Posterior vena cava (tissue), 2 donors: Measurements from ENCODE around the gene ENOX1. TPM values are rescaled to one million over a fixed set of nuclear protein-coding genes. Genes with fewer than 3 reads are reported as not detected.

Source experiments
- DNase-seq: peaks from one replicate; pipeline ENCODE4 v3.0.0-alpha.2; 2020; ENCODE audit warnings: low spot score
- intact Hi-C, 2 donors: fragments of 100-400 bp; cut with DNase I; formaldehyde crosslinking; loops; one replicate each; pipeline versions ENCODE4 v1.14.1 to v1.14.2; 2022 to 2023
- total RNA-seq, 2 donors: library from RNA; stranded (reverse); fragmentation: NEBNext Ultra II Directional; extraction: Animal tissue kit (Norgen Biotek cat#: 25700); gene quantifications; one replicate each; pipeline ENCODE4 v1.2.1, GENCODE V29; 2021
- donor health status: DM: yes; HTN: yes; CAD: no.
- donor health status: DM: yes; HTN: yes; CAD: no.

Gene ENOX1
- total RNA-seq, 2 donors from 2014 or later = 2.7 to 5.3 TPM

- no peak for DNase-seq
- intact Hi-C loops = no loop called here
Measured at GRCh38 chr13:43758834-43759233, 27.9 kb downstream of the ENOX1 start.

DNA sequence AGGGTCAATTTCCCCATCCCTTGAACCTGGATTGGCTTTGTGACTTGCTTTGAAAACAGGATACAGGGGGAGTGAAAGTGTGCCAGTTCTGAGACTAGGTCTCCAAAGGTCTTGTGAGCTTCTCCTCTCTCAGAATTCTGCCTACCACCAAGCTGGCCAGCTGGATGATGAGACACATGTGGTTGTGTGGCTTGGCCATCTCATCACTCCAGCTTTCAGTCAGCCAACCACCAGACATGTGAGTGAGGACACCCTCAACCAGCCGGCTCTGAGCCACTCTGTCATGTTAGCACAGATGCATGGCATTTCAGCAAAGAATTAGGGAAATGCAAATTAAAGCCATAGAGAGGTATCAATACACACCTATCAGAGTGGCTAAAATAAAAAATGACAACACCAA lies 29.5 kb downstream of the ENOX1 start:
- intact Hi-C loops = no loop called here
- DNase-seq = no peak

GRCh38 chr13:43755844-43756243 lies 30.9 kb downstream of the ENOX1 start:
- intact Hi-C loops = no loop called here

GRCh38 chr13:43751624-43752023 lies 35.1 kb downstream of the ENOX1 start:
- no peak for DNase-seq
- intact Hi-C loops = no loop called here

More at GRCh38 chr13:43755844-43756243, 30.9 kb downstream of the ENOX1 start:
- DNase-seq = no peak

DNA sequence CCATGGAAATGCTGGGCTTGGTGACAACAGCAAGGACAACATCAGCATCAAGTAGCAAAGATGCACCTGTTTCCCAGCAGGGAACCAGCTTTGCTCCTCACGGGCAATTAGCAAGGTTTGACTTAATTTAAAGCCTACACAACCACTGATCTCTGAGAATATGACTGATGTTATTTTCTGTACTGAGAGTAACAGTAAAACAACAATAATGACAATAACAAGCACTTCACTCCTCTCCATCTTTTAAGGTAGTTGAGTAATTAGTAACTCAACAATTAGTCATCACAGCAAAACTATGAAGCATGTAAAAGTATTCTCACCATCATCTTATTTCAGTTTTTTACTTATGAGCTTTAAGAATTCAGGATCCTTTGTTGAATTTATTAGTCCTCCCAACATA lies 37.3 kb downstream of the ENOX1 start:
- DNase-seq = no peak
- intact Hi-C loops = no loop called here

DNA sequence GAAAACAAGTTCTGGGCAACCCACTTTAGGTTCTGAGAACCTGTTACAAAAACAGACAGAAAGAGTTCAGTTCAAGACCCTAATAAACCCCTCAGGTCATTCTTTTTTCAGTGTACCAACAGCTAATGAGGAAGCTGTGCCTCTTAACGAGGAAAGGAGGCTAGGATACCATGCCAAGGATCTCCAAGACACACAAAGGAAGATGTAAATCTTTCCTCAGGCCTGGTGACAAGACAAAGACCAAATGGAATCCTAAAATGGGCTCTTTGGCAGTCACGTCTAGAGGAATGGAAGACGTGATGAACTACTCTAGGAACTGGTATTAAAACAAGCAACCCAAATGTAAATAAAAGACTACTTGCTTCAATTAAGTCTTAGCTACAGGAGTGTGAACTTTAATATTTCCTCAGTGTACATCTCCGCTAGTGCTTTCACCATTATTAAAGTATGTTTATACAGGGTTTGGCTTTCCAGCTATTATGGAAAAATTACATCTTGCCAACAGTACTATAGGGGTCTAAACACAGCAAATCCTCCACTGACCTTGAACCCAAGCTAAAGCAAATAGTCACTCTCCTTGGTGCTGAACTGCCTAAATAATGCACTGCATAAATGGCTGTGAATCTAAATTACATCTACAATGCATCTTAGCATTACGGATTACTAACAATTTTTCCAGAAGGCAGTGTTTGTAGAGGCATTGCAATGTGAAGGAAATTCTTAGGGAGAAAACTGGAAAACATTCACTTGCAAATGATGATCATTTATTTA lies 42.3 kb downstream of the ENOX1 start:
- intact Hi-C loops = no loop called here
- no peak for DNase-seq

GRCh38 chr13:43742911-43743310 lies 43.9 kb downstream of the ENOX1 start:
- no peak for DNase-seq
- intact Hi-C loops = no loop called here

DNA sequence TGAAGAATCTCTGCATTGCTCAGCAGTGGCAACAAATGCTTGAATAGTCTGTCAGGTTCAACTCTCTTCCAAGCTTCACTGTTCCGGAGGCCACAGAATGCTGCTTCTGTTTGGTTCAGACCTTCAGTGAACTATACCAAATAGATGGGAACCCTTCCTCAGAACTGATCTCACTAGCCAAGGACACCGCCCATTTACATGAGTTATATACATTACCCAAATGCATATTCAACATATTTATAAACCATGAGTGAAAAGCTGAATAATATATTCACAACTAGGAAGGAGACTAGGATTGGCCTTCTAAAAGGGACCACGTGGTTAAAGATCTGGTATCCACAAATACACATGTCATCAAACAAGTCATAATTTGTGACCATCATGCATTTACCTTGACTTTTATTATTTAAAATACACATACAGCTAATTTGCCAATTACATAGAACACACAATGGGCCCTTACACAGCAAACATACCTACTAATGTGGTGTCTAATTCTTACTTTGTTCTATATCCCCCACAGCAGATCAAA lies 49.3 kb downstream of the ENOX1 start:
- DNase-seq = no peak
- intact Hi-C loops = no loop called here

DNA sequence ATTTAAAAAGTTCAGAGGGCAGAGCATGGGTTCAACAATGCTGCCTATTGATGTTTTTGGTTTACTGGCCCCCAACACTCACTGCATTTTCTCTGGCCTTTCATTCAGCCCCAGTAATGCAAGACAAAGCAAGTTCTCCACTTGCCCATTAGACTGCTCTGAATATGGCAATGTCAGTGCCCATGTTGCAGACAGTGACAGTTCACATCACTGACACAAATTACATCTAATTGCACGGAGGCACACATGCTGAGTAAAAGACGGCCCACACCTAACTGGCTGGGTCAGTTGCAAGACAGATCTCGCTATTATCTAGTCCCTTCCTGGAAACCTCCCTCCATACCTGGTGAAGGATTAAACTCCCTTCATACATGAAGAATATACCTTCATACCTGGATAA lies 54.0 kb downstream of the ENOX1 start:
- intact Hi-C loops = no loop called here
- no peak for DNase-seq

- intact Hi-C loops = no loop called here
- DNase-seq = no peak
Measured at GRCh38 chr13:43731296-43731695, 55.5 kb downstream of the ENOX1 start.

DNA sequence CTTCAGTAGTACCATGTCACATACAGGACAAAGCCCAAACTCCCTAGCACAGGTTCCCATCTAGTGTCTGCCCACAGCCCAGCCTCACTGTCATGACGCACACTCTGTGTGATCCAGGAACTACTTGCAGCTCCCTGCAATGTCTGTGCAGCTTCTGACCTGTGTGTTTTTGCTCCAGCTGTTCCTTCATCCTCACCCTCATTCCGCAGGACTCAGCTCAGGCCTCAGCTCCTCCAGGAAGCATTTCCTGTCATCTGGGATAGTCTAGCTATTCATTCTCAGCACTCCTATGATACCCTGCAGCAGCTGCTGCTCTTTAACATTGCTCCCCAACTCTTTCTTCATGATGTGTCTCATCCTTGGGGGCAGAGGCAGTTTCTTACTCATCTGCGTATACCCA lies 56.1 kb downstream of the ENOX1 start:
- no peak for DNase-seq
- intact Hi-C loops = no loop called here

GRCh38 chr13:43728421-43728820 lies 58.4 kb downstream of the ENOX1 start:
- intact Hi-C loops = no loop called here

DNA sequence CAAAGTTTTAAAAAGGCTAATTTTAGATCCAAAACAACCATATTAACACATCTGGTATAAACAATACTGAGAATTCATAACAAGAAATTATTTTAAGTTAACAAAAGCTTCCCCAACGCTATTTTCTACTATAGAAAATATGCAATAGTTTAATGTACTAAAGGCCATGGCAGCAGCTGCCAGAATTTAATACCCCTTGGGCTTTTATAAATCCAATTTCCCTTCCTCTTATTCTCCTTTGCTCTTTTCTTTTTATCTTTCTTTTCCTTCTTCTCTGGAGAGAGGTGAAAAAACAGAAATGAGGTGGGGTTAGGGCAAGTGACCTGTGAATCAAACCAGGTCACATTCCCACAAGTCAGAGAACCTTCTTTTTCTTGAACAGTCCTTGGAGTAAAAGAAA lies 58.9 kb downstream of the ENOX1 start:
- DNase-seq = no peak
- intact Hi-C loops = no loop called here

More at GRCh38 chr13:43728421-43728820, 58.4 kb downstream of the ENOX1 start:
- DNase-seq = no peak

DNA sequence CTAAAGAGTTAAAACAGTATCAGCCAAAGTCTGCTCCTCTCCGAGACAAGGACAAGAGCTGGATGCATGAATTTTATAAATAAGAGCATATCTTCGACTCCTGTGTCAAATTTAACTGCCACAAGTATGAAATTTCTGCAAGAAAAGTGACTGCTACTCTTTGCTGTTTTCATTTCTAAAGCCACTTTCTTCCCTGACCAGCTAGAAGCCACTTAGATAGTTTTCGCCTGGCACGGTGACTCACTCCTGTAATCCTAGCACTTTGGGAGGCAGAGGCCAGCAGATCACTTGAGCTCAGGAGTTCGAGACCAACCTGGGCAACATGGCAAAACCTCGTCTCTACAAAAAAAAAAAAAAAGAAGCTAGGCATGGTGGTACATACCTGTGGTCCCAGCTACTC lies 61.3 kb downstream of the ENOX1 start:
- intact Hi-C loops = no loop called here
- no peak for DNase-seq

DNA sequence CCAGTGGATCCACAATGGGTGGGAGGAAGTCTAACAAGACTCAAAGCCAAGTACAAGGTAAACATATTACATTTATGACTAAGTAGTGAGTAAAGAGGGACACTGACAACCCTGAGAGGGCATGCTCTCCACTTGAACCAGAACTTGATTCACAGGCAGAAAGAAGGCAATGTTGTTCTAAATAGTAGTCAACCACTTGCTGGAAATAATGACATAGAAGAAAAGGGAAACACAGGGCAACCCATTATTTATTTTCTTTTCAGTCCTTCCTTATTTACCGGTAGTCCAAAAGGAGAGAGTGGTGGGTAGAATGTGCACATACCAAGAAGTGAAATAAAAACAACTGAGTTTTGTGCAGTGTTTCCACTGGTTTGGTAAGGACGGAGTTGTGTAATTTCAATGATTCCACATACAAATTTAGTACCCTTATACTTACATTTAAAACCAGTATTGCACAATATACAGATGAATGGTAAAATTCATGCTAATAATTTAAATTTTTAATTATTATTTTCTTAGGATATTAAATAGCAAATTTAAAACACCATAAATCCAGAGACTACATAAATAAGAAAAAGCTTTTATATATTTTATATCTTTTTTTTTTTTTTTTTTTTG lies 65.9 kb downstream of the ENOX1 start:
- intact Hi-C loops = no loop called here
- DNase-seq = no peak

DNA sequence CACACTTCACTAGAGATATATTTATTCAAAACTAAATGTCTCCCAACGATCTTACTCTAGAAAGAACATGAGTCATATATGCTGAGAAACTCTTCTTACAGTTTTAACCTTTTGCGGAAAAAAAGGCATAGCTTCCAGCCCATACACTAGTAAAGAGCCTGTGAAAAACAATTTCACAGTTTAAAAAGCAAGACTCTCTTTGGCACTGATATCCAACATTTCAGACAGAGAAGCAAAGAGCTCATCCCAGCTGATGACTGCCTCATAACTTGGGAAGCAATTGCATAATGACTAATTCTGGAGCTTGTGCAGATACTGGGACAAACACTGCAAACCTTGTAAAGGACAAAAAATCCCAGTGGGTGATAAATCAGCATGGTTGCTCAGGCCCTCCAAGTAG lies 88.0 kb downstream of the ENOX1 start:
- intact Hi-C loops = no loop called here
- no peak for DNase-seq

GRCh38 chr13:43698009-43698408 lies 88.8 kb downstream of the ENOX1 start:
- DNase-seq = no peak
- intact Hi-C loops = no loop called here

GRCh38 chr13:43697323-43697722 lies 89.4 kb downstream of the ENOX1 start:
- intact Hi-C loops = no loop called here
- no peak for DNase-seq

DNA sequence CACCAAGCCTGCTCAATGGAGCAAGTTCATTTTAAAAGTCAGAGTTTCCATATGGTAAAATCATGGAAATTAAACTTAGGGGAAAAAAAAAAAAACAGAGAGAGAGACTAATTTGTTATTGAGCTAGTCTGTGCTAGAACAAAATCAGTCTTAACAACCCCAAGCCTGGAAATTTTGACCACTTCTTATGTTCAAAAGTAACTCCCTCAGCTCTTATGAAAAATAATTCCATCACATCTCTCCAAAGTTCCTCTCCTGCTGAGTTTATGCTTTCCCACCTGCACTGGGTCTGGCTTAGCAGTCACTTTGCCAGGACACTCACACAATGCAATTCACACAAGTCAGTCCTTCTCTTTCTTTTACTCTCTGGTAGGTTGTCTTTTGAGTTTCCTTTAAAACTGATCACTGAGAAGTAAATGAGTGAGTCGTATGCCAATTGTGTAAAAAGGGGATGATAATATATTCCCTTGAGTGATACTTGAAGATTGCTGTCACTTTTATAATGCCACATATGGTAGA lies 92.6 kb downstream of the ENOX1 start:
- DNase-seq = no peak
- intact Hi-C loops = no loop called here

DNA sequence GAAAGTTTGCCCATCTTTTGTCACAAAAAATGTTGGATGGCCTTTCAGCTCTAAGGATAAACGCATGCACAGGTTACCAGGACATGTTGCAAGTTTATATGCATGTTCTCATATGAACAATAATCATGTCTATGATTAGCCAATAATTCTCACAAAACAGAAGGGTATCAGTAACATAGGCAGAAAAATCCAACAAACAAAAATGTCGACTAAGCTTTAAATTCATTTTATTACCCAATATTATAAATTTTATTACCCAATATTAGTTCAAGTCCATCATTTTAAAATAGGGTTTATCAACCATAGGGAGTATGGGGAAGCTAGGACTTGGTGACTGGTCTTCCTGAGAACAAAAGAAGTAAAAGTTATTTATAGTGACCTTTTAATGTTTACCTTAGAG lies 93.1 kb downstream of the ENOX1 start:
- intact Hi-C loops = no loop called here
- no peak for DNase-seq
